Glomerular endothelial cell (primary cell): ENCODE measurements around the gene USP34. TPM values are rescaled to one million over a fixed set of nuclear protein-coding genes. Genes with fewer than 3 reads are reported as not detected.
"Not testable (repeated sequence)": the region's sequence is repeated elsewhere in the genome, so short reads cannot be mapped to it uniquely, and the experiment has no call there.

Source experiments
- DNase-seq: peaks from one replicate; pipeline ENCODE4 v3.0.0-alpha.2; 2011; ENCODE audit warnings: low read depth, low spot score; ENCODE audit errors: extremely low read depth
- total RNA-seq: library from RNA; depleted of rRNA; stranded (reverse); fragments of >200 nt; gene quantifications from 2 replicates; pipeline ENCODE4 v1.2.3, GENCODE V29; 2015

Gene USP34
- total RNA-seq, 1 donor from 2014 or later: 94.1 TPM

DNA sequence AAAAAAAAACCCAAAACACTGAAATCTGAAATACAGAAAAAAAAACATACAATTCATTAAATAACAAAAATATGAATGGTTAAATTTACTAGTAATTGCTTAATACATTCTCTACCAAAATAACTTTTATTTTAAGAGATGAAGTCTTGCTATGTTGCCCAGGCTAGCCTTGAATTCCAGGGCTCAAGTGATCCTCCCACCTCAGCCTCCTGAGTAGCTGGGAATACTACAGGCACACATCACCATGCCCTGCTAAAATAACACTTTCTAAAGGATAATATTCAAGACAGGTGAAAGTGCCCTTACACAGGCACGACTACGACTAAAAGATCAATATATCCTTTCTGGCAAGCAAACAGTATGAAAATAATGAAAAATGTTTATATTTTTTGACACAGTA is 9.5 kb downstream of the USP34 start:
- no peak for DNase-seq

DNA sequence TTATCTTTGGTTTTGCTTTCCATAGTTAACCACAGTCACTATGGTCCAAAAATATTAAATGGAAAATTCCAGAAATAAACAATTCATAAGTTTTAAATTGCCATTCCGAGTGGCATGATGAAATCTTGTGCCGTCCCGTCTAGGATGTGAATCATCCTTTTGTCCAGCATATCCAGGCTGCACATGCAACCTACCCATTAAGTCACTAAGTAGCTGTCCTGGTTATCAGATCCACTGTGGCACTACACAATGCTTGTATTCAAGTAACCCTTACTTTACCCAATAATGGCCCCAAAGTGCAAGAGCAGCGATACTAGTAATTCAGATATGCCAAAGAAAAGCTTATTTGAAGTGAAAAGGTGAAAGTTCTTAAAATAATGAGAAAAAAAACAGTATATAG is 10.7 kb downstream of the USP34 start:
- no peak for DNase-seq

DNA sequence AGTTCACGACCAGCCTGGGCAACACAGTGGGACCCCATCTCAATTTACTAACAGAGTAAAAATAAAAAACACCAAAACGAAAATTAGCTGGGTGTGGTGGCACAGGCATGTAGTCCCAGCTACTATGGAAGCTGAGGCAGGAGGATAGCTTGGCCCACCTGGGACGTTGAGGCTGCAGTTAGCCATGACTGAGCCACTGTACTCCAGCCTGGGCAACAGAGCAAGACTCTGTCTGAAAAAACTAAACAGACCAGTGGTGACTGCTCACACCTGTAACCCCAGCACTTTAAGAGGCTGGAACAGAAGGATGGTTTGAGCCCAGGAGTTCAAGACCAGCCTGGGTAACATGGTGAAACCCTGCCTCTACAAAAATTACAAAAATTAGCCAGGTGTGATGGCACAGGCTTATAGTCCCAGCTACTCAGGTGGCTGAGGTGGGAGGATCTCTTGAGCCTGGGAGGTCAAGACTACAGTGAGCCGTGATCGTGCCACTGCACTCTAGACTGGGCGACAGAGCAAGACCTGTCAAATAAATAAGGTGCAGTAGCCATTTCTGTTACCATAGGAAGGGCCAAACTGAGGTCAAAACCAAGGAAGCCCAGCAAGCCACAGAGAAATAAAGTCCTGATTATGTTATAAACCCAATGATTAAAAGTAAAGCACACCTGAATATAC is 14.0 kb downstream of the USP34 start:
- DNase-seq: no peak

DNA sequence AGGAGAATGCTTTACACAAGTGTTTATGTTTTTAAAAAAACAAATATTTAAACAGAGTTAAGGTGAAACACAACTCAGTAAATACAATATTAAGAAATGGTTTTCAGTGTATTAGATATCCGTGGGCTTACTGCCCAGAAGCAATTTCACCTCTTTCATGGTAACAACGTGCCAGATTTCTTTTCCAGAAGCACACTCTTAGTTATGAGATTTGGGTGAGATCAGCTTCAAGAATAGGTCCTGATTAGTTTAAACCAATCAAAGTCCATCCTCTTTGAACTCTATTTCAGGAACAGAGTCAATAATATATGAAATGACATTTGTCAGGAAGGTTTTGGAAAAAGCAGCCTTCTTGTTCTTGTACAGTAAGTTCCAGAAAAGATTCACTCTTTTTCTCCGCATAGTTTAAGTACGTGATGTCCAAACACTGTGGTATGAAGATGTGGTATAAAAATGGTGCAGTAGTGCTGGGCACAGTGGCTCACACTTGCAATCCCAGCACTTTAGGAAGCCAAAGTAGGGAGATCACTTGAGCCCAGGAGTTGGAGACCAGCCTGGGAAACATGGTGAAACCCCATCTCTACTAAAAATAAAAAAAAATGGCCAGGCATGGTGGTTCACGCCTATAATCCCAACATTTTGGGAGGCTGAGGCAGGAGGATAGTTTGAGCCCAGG is 14.7 kb downstream of the USP34 start:
- no peak for DNase-seq

DNA sequence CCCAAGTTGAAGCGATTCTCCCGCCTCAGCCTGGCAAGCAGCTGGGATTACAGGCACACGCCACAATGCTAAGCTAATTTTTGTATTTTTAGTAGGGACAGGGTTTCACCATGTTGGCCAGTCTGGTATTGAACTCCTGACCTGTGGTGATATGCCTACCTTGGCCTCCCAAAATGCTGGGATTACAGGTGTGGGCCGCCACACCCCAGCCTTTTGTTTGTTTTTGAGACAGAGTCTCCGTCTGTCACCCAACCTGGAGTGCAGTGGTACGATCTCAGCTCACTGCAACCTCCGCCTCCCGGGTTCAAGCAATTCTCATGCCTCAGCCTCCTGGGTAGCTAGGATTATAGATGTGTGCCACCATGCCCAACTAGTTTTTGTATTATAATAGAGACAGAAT is 15.9 kb downstream of the USP34 start:
- DNase-seq: not testable (repeated sequence)

DNA sequence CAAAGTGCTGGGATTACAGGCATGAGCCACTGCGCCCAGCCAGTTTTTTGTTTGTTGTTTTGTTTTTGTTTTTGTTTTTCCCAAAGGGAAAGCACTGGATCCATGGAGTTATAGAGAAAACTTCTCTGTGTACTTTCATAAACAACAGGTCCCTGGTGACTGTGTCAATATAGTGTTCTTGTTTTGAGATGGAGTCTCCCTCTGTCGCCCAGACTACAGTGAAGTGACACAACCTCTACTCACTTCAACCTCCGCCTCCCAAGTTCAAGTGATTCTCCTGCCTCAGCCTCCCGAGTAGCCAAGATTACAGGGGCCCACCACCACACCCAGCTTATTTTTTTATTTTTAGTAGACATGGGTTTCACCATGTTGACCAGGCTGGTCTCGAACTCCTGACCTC is 16.5 kb downstream of the USP34 start:
- DNase-seq: no peak

GRCh38 chr2:61452392-61452791 is 18.5 kb downstream of the USP34 start:
- DNase-seq: no peak

- DNase-seq: no peak
These were observed 19.7 kb downstream of the USP34 start for GRCh38 chr2:61451178-61451577.

GRCh38 chr2:61450144-61450543 is 20.7 kb downstream of the USP34 start:
- DNase-seq: no peak

GRCh38 chr2:61448229-61448628 is 22.7 kb downstream of the USP34 start:
- DNase-seq: no peak

DNA sequence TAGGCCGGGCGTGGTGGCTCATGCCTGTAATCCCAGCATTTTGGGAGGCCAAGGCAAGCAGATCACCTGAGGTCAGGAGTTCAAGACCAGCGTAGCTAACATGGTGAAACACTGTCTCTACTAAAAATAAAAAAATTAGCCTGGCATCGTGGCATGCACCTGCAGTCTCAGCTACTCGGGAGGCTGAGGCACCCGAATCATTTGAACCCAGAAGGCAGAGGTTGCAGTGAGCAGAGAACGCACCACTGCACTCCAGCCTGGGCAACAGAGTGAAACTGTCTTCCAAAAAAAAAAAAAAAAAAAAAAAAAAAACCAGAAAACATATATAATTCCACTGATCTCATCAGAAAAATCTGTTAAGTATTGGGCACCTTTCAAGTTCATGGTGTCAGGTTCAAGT is 23.9 kb downstream of the USP34 start:
- not testable (repeated sequence) for DNase-seq

DNA sequence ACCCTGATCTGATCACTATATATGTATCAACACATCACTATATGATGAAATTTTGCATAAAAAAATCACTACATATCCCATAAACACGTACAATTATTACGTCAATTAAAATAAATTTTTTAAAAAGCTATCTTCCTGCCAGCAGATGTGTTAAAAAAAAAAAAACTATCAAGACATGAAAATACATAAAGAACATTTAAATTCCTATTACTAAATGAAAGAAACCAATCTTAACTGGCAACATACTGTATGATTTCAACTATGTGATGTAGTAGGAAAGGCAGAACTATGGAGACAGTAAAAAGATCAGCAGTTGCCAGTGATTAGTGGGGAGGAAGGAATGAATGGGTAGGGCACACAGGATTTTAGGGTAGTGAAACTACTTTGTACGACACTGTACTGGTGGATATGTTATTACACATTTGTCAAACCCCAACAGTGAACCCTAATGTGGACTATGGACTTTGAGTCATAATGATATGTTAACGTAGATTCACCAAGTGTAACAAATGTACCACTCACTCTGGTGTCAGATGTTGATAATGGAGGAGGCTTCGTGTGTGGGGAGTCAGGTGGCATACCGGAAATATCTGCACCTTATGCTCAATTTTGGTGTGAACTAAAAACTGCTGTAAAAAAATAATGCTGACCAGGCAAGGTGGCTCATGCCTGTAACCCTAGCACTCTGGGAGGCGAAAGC is 27.4 kb downstream of the USP34 start:
- DNase-seq: no peak

- no peak for DNase-seq
These were observed 31.5 kb downstream of the USP34 start for GRCh38 chr2:61439241-61440002.

DNA sequence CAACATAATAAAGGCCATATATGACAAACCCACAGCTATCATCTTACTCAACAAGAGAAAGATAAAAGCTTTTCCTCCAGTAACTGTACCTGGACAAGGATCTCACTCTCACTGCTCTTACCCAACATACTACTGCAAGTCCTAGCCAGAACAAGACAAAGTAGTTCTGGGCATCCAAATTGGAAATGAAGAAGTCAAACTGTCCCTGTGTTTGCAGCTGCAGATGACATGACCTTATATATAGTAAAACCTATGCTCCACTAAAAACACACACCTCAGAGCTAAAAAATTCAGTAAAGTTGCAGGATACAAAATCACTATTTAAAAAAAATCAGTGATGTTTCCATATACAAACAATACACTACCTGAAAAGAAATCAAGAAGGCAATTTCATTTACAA is 32.2 kb downstream of the USP34 start:
- no peak for DNase-seq

- DNase-seq: no peak
These were observed 33.7 kb downstream of the USP34 start for GRCh38 chr2:61437170-61437569.

DNA sequence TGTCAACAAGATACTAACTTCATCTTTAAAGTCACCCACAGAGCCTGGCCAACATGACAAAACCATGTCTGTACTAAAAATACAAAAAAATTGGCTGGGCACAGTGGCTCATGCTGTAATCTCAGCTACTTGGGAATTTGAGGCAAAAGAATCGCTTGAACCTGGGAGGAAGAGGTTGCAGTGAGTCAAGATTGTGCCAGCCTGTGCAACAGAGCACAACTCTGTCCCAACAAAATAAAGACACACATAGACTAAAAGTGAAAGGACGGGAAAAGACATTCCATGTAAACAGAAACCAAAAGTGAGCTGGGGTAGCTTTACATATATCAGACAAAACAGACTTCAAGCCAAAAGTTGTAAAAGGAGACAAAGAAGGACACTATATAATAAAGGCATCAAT is 34.8 kb downstream of the USP34 start:
- no peak for DNase-seq

DNA sequence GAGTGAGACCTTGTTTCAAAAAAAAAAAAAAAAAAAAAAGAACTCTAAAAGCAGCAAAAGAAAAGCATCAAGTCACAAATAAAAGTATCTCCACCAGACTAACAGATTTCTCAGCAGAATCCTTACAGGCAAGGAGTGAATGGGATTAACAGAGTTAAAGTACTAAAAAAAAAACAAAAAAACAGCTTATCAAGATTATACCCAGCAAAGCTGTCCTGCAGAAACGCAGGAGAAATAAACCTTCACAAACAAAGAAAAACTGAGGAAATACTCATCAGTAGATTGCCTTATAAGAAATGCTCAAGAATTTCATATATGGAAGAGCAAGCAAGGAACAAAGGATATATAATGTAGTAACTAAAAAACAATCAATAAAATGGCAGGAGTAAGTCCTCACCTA is 35.6 kb downstream of the USP34 start:
- DNase-seq: no peak

DNA sequence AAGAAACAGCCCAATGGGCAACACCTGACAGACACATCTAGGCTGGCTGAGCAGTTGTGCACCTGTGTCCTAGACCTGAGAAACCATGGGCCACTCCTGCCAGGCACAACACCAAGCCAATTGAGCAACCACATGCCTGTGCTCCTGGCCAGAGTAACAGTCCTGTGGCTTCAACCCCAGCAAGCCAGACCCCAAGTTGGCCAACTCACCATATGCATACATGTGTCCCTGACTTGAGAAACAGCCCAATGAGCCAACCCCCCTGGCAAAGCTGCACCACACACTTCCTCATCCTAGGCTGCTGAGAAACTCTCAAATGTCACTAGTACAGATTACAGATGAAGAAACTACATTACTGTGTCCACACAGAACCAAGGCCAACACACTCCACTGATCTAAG is 36.6 kb downstream of the USP34 start:
- DNase-seq: no peak

DNA sequence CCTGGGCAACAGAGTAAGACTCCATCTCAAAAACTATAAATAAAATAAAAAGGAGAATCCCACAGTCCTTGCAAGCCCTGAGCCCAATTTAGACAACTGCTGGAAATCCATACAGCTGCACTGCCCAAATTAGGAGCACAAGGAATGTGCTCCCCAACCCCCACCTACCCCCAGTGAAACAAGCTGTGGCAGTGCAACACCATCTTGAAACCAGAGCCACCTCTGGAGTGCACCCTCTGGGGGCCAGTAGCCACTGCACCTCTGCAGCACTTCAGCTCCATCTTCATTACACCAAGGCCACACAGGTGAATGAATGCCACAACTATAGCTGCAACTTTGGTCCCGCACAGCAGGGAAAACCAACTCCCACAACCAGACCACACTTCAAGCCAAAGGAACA is 37.3 kb downstream of the USP34 start:
- no peak for DNase-seq

DNA sequence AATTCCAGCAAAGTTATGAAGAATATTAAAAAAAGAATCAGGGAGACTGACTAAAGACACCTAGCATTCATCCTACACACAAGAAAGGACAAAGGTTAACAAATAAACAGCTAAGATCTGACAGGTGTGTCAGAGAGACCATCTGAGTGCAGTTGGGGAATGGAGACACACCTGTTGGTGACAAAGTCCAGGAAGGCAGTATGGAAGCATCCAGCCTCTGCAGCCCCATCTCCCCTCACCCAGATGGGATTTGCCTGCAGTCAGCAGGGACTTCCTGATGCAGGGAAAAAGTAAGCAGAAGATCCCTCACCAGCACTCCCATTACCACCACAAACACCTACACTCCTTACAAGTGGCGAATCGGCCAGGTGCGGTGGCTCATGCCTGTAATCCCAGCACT is 37.9 kb downstream of the USP34 start:
- no peak for DNase-seq

DNA sequence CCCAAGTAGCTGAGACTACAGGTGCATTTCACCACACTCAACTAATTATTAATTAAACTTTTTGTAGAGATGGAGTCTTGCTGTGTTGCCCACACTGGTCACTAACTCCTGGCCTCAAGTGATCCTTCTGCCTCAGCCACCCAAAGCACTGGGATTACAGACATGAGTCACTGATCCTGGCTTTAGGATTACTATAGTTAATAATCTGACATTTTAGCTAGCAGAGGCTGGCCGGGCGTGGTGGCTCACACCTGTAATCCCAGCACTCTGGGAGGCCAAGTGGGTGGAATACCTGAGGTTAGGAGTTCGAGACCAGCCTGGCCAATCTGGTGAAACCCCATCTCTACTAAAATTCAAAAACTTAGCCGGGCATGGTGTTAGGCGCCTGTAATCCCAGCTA is 39.5 kb downstream of the USP34 start:
- DNase-seq: no peak
